HepG2 (cell line): ENCODE data around the gene RIPOR3. TPM values are rescaled to one million over a fixed set of nuclear protein-coding genes. Genes with fewer than 3 reads are reported as not detected.
A peak's percentile ranks its signal among the peaks of the same experiment; 100 is the strongest.

ENCODE experiments used
- ATAC-seq: fragments of 200-7000 bp; cut with Tn5 transposase; 3 replicates; pipeline ENCODE4 v1.9.1; 2020; ENCODE audit warnings: mild to moderate bottlenecking, moderate library complexity
- BruUV-seq: library from RNA; stranded (reverse); fragments of 400-500 nt; replicated peaks from 2 replicates; lab custom pipeline; 2021; lab: Mats Ljungman, UMichigan
- CTCF ChIA-PET: fragments of 300-600 bp; formaldehyde crosslinking; extraction: SDS; loops from one replicate; lab custom pipeline; 2021; ENCODE audit warnings: low total read pairs, inconsistent platforms, low intra/inter-chr PET ratio; lab: Yijun Ruan, JAX
- POLR2A ChIA-PET: fragments of 350-600 bp; sonication (Branson Sonifier 250); formaldehyde crosslinking; loops from one replicate; lab custom pipeline; 2020; ENCODE audit warnings: antibody characterized with exemption, inconsistent platforms; lab: Yijun Ruan, JAX
- DNase-seq: peaks from one replicate; pipeline ENCODE4 v3.0.0-alpha.2; 2015; ENCODE audit warnings: low spot score
- FAIRE-seq: peaks from 3 replicates; lab custom pipeline; 2011; peaks lifted over from hg19 to GRCh38; lab: Jason Lieb, UNC
- H2AFZ ChIP-seq: one replicate; pipeline ENCODE4 v1.6.1; 2011; ENCODE audit warnings: low read length, inconsistent platforms
- H3K27ac ChIP-seq: fragments of 300-600 bp; 3 replicates; pipeline ENCODE4 v1.8.0; 2011; ENCODE audit warnings: mixed run types, mild to moderate bottlenecking, mixed read lengths, low read length, inconsistent platforms; ENCODE audit not compliant: insufficient read depth; ENCODE audit errors: extremely low read length
- H3K27me3 ChIP-seq, 2 experiments: fragments of 200-600 bp in 1 of 2; 2 replicates in 1 of 2; 3 replicates in 1 of 2; pipeline versions ENCODE4 v1.6.0 to v1.8.0; 2011; ENCODE audit warnings: low read length in 2 of 2, mild to moderate bottlenecking in 2 of 2, moderate library complexity in 2 of 2, inconsistent platforms in 1 of 2; ENCODE audit not compliant: insufficient read depth in 2 of 2, control insufficient read depth in 1 of 2
- H3K36me3 ChIP-seq, 2 experiments: fragments of 200-600 bp in 1 of 2; replicated peaks in 1 of 2; 2 replicates in 1 of 2; 3 replicates in 1 of 2; pipeline versions ENCODE4 v1.5.1 to v1.8.0; 2011; ENCODE audit warnings: low read length in 2 of 2, inconsistent platforms in 1 of 2; ENCODE audit not compliant: insufficient read depth in 2 of 2, control insufficient read depth in 1 of 2
- H3K4me1 ChIP-seq: 2 replicates; pipeline ENCODE4 v1.5.1; 2012; ENCODE audit warnings: low read length, inconsistent platforms; ENCODE audit not compliant: insufficient read depth
- H3K4me2 ChIP-seq: 2 replicates; pipeline ENCODE4 v1.6.0; 2011; ENCODE audit warnings: low read depth, low read length, inconsistent platforms
- H3K4me3 ChIP-seq, 3 experiments: fragments of 200-600 bp in 1 of 3; sonication (generic), shearing (Covaris generic) in 1 of 3; replicated peaks in 1 of 3; 2 replicates each; pipeline ENCODE4 v1.5.1; 2011 to 2016; ENCODE audit warnings: low read length in 3 of 3, inconsistent platforms in 2 of 3, low read depth in 2 of 3, mild to moderate bottlenecking in 2 of 3, control low read depth in 1 of 3, mixed read lengths in 1 of 3; ENCODE audit not compliant: insufficient read depth in 1 of 3
- H3K79me2 ChIP-seq: one replicate; pipeline ENCODE4 v1.6.1; 2011; ENCODE audit warnings: low read length, inconsistent platforms; ENCODE audit not compliant: insufficient read depth
- H3K9ac ChIP-seq: 2 replicates; pipeline ENCODE4 v1.6.0; 2011; ENCODE audit warnings: mild to moderate bottlenecking, low read depth, low read length, inconsistent platforms; ENCODE audit not compliant: insufficient read depth
- H3K9me3 ChIP-seq: 2 replicates; pipeline ENCODE4 v1.5.1; 2012; ENCODE audit warnings: mild to moderate bottlenecking, low read length
- H4K20me1 ChIP-seq: 2 replicates; pipeline ENCODE4 v1.6.0; 2011; ENCODE audit warnings: inconsistent platforms, mild to moderate bottlenecking, low read length, moderate library complexity; ENCODE audit not compliant: insufficient read depth
- ARID4A ChIP-seq: sonication (generic); formaldehyde crosslinking; IDR thresholded peaks from 2 replicates; pipeline ENCODE4 v1.5.0; 2020; ENCODE audit warnings: mild to moderate bottlenecking, missing genetic modification reagents, borderline replicate concordance
- E2F1 ChIP-seq: sonication (generic); formaldehyde crosslinking; IDR thresholded peaks from 2 replicates; pipeline ENCODE4 v1.5.0; 2020; ENCODE audit warnings: missing genetic modification reagents
- EEA1 ChIP-seq: sonication (generic); formaldehyde crosslinking; IDR thresholded peaks from 2 replicates; pipeline ENCODE4 v1.5.1; 2020; ENCODE audit warnings: mild to moderate bottlenecking, missing genetic modification reagents, borderline replicate concordance
- ELF4 ChIP-seq: sonication (generic); formaldehyde crosslinking; IDR thresholded peaks from 2 replicates; pipeline ENCODE4 v1.5.0; 2020; ENCODE audit warnings: missing genetic modification reagents, mild to moderate bottlenecking, moderate library complexity, borderline replicate concordance
- GLI4 ChIP-seq: sonication (generic); formaldehyde crosslinking; IDR thresholded peaks from 2 replicates; pipeline ENCODE4 v1.5.1; 2020; ENCODE audit warnings: missing genetic modification reagents, mild to moderate bottlenecking, moderate library complexity, borderline replicate concordance
- NCOR1 ChIP-seq: fragments of 200-600 bp; sonication (generic); IDR thresholded peaks from 2 replicates; pipeline ENCODE4 v1.7.0; 2017; ENCODE audit warnings: antibody characterized with exemption, low read length, borderline replicate concordance
- RNF2 ChIP-seq: fragments of 450-650 bp; conservative IDR thresholded peaks from 2 replicates; pipeline ENCODE4 v1.6.1; 2016; ENCODE audit warnings: low read depth
- TAF1 ChIP-seq: sonication (generic); formaldehyde crosslinking; IDR thresholded peaks from 2 replicates; pipeline ENCODE4 v1.4.0; 2020; ENCODE audit warnings: missing genetic modification reagents
- TFDP2 ChIP-seq: sonication (generic); formaldehyde crosslinking; IDR thresholded peaks from 2 replicates; pipeline ENCODE4 v1.4.0; 2020; ENCODE audit warnings: missing genetic modification reagents
- YY1 ChIP-seq: IDR thresholded peaks from 2 replicates; pipeline ENCODE4 v1.6.1; 2011; ENCODE audit warnings: low read length, low read depth, moderate library complexity, mild to moderate bottlenecking; ENCODE audit not compliant: insufficient read depth, insufficient replicate concordance
- ZNF441 ChIP-seq: sonication (generic); formaldehyde crosslinking; IDR thresholded peaks from 2 replicates; pipeline ENCODE4 v1.7.0; 2021; ENCODE audit warnings: missing genetic modification reagents, borderline replicate concordance
- WGBS: methylation state at CpG from one replicate; pipeline ENCODE4 v1.1.6; 2017; ENCODE audit warnings: low lambda C conversion rate; 5-methylcytosine and 5-hydroxymethylcytosine counted together
- in situ Hi-C: cut with HindIII; loops from 2 replicates; pipeline ENCODE4 v1.10.0; 2017; ENCODE audit warnings: low pct_unique_long_range_greater_than_20kb; ENCODE audit not compliant: extremely low pct_ligation_motif_present
- intact Hi-C: fragments of 100-400 bp; cut with micrococcal nuclease; formaldehyde crosslinking; loops from one replicate; pipeline ENCODE4 v1.10.0; 2022; ENCODE audit not compliant: unreplicated experiment
- polyA plus RNA-seq, 8 experiments: library from polyadenylated mRNA; depleted of rRNA in 3 of 8; stranded (reverse) in 7 of 8; unstranded in 1 of 8; fragments of >200 nt; fragmentation: Illumina TruSeq in 4 of 8; extraction: Trizol in 4 of 8; gene quantifications; 2 replicates each; pipeline versions ENCODE4 v1.2.1 to v1.2.3, GENCODE V29; 2011 to 2016; ENCODE audit warnings: low read depth in 4 of 8, missing spikeins in 1 of 8, mixed read lengths in 1 of 8; ENCODE audit not compliant: insufficient read depth in 1 of 8
- total RNA-seq, 5 experiments: library from RNA; depleted of rRNA; stranded (reverse); fragments of >200 nt; fragmentation: Illumina TruSeq; extraction: Trizol; gene quantifications; 2 replicates each; pipeline ENCODE4 v1.2.3, GENCODE V29; 2016; ENCODE audit warnings: low read depth in 1 of 5
- TF ChIP-seq, protein P1 (sequence below): IDR thresholded peaks from 2 replicates; pipeline ENCODE4 v1.4.0; 2020; ENCODE audit warnings: mild to moderate bottlenecking, missing genetic modification reagents

RIPOR3 gene
- total and polyA plus RNA-seq, 2 of the 13 experiments (the other 11 are each of a cell fraction or from before 2014, with no cell fraction given) = 0.18 TPM; not detected in 1

DNA sequence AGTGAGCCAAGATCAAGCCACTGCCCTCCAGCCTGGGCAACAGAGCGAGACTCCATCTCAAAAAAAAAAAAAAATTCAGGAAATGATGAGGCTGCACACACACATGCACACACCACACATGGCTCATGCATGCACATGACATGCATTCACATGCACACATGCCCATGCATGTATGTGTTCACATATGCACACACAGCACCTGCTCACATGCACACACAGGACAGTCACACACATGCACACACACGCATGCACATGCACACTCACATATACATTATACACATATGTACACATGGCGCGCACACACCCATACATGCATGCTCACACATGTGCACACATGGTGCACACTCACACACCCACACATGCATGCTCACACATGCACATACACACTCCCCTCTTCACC, 22.5 kb downstream of the RIPOR3 start (continued):
- TF ChIP-seq ARID4A = no peak
- no peak for TF ChIP-seq YY1
- no peak for TF ChIP-seq TAF1 (CRISPR knock-in tag)

- WGBS = 66% methylated on average over 6 of the region's 6 CpGs
- ChIA-PET POLR2A (no interaction called here), CTCF (no interaction called here)
- no peak overlapping the region for H2AFZ ChIP-seq
- no TSS peak for BruUV-seq
- no peaks in the 10 kb centered on the region for H4K20me1 ChIP-seq
- DNase-seq (no peak), FAIRE-seq (no peak), ATAC-seq (no peak)
- in situ Hi-C loops (no loop called here), intact Hi-C loops (no loop called here)
- H3K4me3 ChIP-seq = no peak overlapping the region
- peaks cover 2 to 14% of the 10 kb centered on the region in 2 experiments; a peak in 1 of 5 replicates for H3K27me3 ChIP-seq
- H3K9ac ChIP-seq = no peak overlapping the region
- no peaks in the 10 kb centered on the region for H3K79me2 ChIP-seq
- no peaks in the 10 kb centered on the region for H3K36me3 ChIP-seq
- H3K9me3 ChIP-seq = no peaks in the 10 kb centered on the region
- H3K27ac ChIP-seq = no peak overlapping the region
- H3K4me1 ChIP-seq = peaks cover 72% of the 10 kb centered on the region
- no peak overlapping the region for H3K4me2 ChIP-seq
- TF ChIP-seq, protein P1, sequence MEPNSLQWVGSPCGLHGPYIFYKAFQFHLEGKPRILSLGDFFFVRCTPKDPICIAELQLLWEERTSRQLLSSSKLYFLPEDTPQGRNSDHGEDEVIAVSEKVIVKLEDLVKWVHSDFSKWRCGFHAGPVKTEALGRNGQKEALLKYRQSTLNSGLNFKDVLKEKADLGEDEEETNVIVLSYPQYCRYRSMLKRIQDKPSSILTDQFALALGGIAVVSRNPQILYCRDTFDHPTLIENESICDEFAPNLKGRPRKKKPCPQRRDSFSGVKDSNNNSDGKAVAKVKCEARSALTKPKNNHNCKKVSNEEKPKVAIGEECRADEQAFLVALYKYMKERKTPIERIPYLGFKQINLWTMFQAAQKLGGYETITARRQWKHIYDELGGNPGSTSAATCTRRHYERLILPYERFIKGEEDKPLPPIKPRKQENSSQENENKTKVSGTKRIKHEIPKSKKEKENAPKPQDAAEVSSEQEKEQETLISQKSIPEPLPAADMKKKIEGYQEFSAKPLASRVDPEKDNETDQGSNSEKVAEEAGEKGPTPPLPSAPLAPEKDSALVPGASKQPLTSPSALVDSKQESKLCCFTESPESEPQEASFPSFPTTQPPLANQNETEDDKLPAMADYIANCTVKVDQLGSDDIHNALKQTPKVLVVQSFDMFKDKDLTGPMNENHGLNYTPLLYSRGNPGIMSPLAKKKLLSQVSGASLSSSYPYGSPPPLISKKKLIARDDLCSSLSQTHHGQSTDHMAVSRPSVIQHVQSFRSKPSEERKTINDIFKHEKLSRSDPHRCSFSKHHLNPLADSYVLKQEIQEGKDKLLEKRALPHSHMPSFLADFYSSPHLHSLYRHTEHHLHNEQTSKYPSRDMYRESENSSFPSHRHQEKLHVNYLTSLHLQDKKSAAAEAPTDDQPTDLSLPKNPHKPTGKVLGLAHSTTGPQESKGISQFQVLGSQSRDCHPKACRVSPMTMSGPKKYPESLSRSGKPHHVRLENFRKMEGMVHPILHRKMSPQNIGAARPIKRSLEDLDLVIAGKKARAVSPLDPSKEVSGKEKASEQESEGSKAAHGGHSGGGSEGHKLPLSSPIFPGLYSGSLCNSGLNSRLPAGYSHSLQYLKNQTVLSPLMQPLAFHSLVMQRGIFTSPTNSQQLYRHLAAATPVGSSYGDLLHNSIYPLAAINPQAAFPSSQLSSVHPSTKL = no peak
- TF ChIP-seq RNF2 (no peak), TFDP2 (no peak), GLI4 (CRISPR knock-in tag) (no peak), NCOR1 (no peak), ELF4 (no peak), EEA1 (0 out of 2 replicates have a peak, but pooled peaks have one; percentile 70), ZNF441 (CRISPR knock-in tag) (no peak), E2F1 (CRISPR knock-in tag) (no peak)
These were observed 23.0 kb downstream of the RIPOR3 start for GRCh38 chr20:50668326-50668725.
